GM19328 (cell line): ENCODE results near the gene DOCK4.

ENCODE experiments used
- ATAC-seq: cut with Tn5 transposase; IDR thresholded peaks from one replicate; pipeline ENCODE4 v1.9.1; 2021; ENCODE audit warnings: mild to moderate bottlenecking, moderate library complexity; ENCODE audit not compliant: unreplicated experiment

Gene DOCK4

GRCh38 chr7:112061051-112061450, 145.1 kb downstream of the DOCK4 start:
- ATAC-seq, result no peak

- no peak for ATAC-seq
Measured at GRCh38 chr7:112060625-112061024, 145.6 kb downstream of the DOCK4 start.

- no peak for ATAC-seq
Measured at GRCh38 chr7:112059675-112060074, 146.5 kb downstream of the DOCK4 start.

GRCh38 chr7:112058686-112059085, 147.5 kb downstream of the DOCK4 start:
- ATAC-seq, result no peak

GRCh38 chr7:112056409-112056808, 149.8 kb downstream of the DOCK4 start:
- ATAC-seq, result no peak

- ATAC-seq, result no peak
Measured at GRCh38 chr7:112053737-112054069, 152.5 kb downstream of the DOCK4 start.

GRCh38 chr7:112052993-112053736, 153.0 kb downstream of the DOCK4 start:
- no peak for ATAC-seq

- ATAC-seq, result no peak
Measured at GRCh38 chr7:112052498-112052897, 153.7 kb downstream of the DOCK4 start.

GRCh38 chr7:112050250-112050881, 155.8 kb downstream of the DOCK4 start:
- ATAC-seq, result no peak

- no peak for ATAC-seq
Measured at GRCh38 chr7:112049555-112050249, 156.5 kb downstream of the DOCK4 start.

- ATAC-seq, result no peak
Measured at GRCh38 chr7:112047421-112047820, 158.8 kb downstream of the DOCK4 start.

GRCh38 chr7:112045222-112045621, 161.0 kb downstream of the DOCK4 start:
- no peak for ATAC-seq

- ATAC-seq, result no peak
Measured at GRCh38 chr7:112042631-112043030, 163.6 kb downstream of the DOCK4 start.

- no peak for ATAC-seq
Measured at GRCh38 chr7:112038353-112038752, 167.8 kb downstream of the DOCK4 start.

- no peak for ATAC-seq
Measured at GRCh38 chr7:112036071-112036470, 170.1 kb downstream of the DOCK4 start.

- no peak for ATAC-seq
Measured at GRCh38 chr7:112031689-112032088, 174.5 kb downstream of the DOCK4 start.

GRCh38 chr7:112025556-112025955, 180.6 kb downstream of the DOCK4 start:
- ATAC-seq, result no peak

GRCh38 chr7:112023786-112024185, 182.4 kb downstream of the DOCK4 start:
- ATAC-seq, result no peak

GRCh38 chr7:112023282-112023681, 182.9 kb downstream of the DOCK4 start:
- ATAC-seq, result no peak

- no peak for ATAC-seq
Measured at GRCh38 chr7:112022128-112022527, 184.1 kb downstream of the DOCK4 start.

- ATAC-seq, result no peak
Measured at GRCh38 chr7:112021379-112022044, 184.7 kb downstream of the DOCK4 start.

GRCh38 chr7:112020800-112021199, 185.4 kb downstream of the DOCK4 start:
- ATAC-seq, result no peak
